GM12878 (cell line): ENCODE measurements around the gene PIP4K2A. TPM values are rescaled to one million over a fixed set of nuclear protein-coding genes. Genes with fewer than 3 reads are reported as not detected.

ENCODE experiments used
- BACH1 ChIP-seq: fragments of 450-650 bp; IDR thresholded peaks from 2 replicates; pipeline ENCODE4 v1.6.1; 2017; ENCODE audit warnings: mild to moderate bottlenecking, borderline replicate concordance
- BRCA1 ChIP-seq: IDR thresholded peaks from 2 replicates; pipeline ENCODE4 v1.6.1; 2011; ENCODE audit warnings: low read depth, low read length, improper control_type of control experiment
- CBFB ChIP-seq: IDR thresholded peaks from 2 replicates; pipeline ENCODE4 v1.6.1; 2016; ENCODE audit warnings: antibody characterized with exemption, low read depth
- CBX3 ChIP-seq: fragments of 200-600 bp; sonication (generic); IDR thresholded peaks from 2 replicates; pipeline ENCODE4 v1.6.1; 2016; ENCODE audit warnings: low read depth, borderline replicate concordance
- CBX5 ChIP-seq: sonication (generic); IDR thresholded peaks from 2 replicates; pipeline ENCODE4 v1.6.1; 2016; ENCODE audit warnings: low read depth, moderate library complexity, mild to moderate bottlenecking, inconsistent platforms
- CHD1 ChIP-seq: IDR thresholded peaks from 2 replicates; pipeline ENCODE4 v1.6.1; 2012; ENCODE audit warnings: low read depth, low read length, improper control_type of control experiment
- CREB1 ChIP-seq: IDR thresholded peaks from 2 replicates; pipeline ENCODE4 v1.6.1; 2012; ENCODE audit warnings: low read depth, mild to moderate bottlenecking, inconsistent platforms
- CREM ChIP-seq: IDR thresholded peaks from 2 replicates; pipeline ENCODE4 v1.6.1; 2014; ENCODE audit warnings: antibody characterized with exemption, low read depth
- DPF2 ChIP-seq: fragments of 450-650 bp; IDR thresholded peaks from 2 replicates; pipeline ENCODE4 v1.6.1; 2017; ENCODE audit warnings: mild to moderate bottlenecking
- ETV6 ChIP-seq, 2 experiments: fragments of 450-650 bp in 1 of 2; IDR thresholded peaks in 1 of 2; conservative IDR thresholded peaks in 1 of 2; 2 replicates each; pipeline ENCODE4 v1.6.1; 2014; ENCODE audit warnings: antibody characterized with exemption in 1 of 2, borderline replicate concordance in 1 of 2, low read depth in 1 of 2, mild to moderate bottlenecking in 1 of 2, moderate library complexity in 1 of 2
- FOXK2 ChIP-seq: fragments of 450-650 bp; IDR thresholded peaks from 2 replicates; pipeline ENCODE4 v1.6.1; 2017; ENCODE audit warnings: mild to moderate bottlenecking, moderate library complexity
- GATAD2B ChIP-seq: fragments of 450-650 bp; conservative IDR thresholded peaks from 2 replicates; pipeline ENCODE4 v1.6.1; 2017; ENCODE audit warnings: low read depth, mild to moderate bottlenecking, moderate library complexity
- HDAC6 ChIP-seq: fragments of 200-600 bp; sonication (generic); IDR thresholded peaks from one replicate; pipeline ENCODE4 v1.8.0; 2017; ENCODE audit warnings: antibody characterized with exemption; ENCODE audit not compliant: unreplicated experiment
- IRF4 ChIP-seq: IDR thresholded peaks from 2 replicates; pipeline ENCODE4 v1.6.1; 2011; ENCODE audit warnings: low read depth, low read length
- IRF5 ChIP-seq: fragments of 450-650 bp; IDR thresholded peaks from 2 replicates; pipeline ENCODE4 v1.6.1; 2017; ENCODE audit warnings: borderline replicate concordance
- KDM1A ChIP-seq: fragments of 200-600 bp; sonication (generic); IDR thresholded peaks from 2 replicates; pipeline ENCODE4 v1.6.1; 2016; ENCODE audit warnings: borderline replicate concordance
- NFIC ChIP-seq: IDR thresholded peaks from 2 replicates; pipeline ENCODE4 v1.6.1; 2012; ENCODE audit warnings: low read depth, mild to moderate bottlenecking, inconsistent platforms, low read length, moderate library complexity
- NFXL1 ChIP-seq: fragments of 450-650 bp; IDR thresholded peaks from 2 replicates; pipeline ENCODE4 v1.6.1; 2017; ENCODE audit warnings: antibody characterized with exemption, mild to moderate bottlenecking, borderline replicate concordance
- NR2F1 ChIP-seq: fragments of 450-650 bp; conservative IDR thresholded peaks from 2 replicates; pipeline ENCODE4 v1.6.1; 2017; ENCODE audit warnings: mild to moderate bottlenecking
- POLR2AphosphoS2 ChIP-seq: IDR thresholded peaks from 2 replicates; pipeline ENCODE4 v1.6.1; 2011; ENCODE audit warnings: low read depth, mild to moderate bottlenecking, low read length, improper control_type of control experiment, moderate library complexity
- RUNX3 ChIP-seq: IDR thresholded peaks from 2 replicates; pipeline ENCODE4 v1.6.1; 2012; ENCODE audit warnings: low read length, inconsistent platforms
- SIX5 ChIP-seq: IDR thresholded peaks from 2 replicates; pipeline ENCODE4 v1.6.1; 2011; ENCODE audit warnings: mild to moderate bottlenecking, low read depth, low read length, moderate library complexity; ENCODE audit not compliant: severe bottlenecking
- STAT1 ChIP-seq: fragments of 450-650 bp; conservative IDR thresholded peaks from 2 replicates; pipeline ENCODE4 v1.6.1; 2014; ENCODE audit warnings: antibody characterized with exemption, mild to moderate bottlenecking
- TBL1XR1 ChIP-seq: IDR thresholded peaks from 2 replicates; pipeline ENCODE4 v1.6.1; 2012; ENCODE audit warnings: low read depth, low read length, improper control_type of control experiment
- ZNF384 ChIP-seq: IDR thresholded peaks from 2 replicates; pipeline ENCODE4 v1.6.1; 2012; ENCODE audit warnings: low read depth, mild to moderate bottlenecking, low read length, improper control_type of control experiment, borderline replicate concordance
- polyA plus RNA-seq, 11 experiments: library from polyadenylated mRNA; depleted of rRNA in 4 of 11; unstranded in 6 of 11; stranded (reverse) in 5 of 11; fragments of >200 nt; fragmentation: Nextera tagmentation in 4 of 11; fragmentation: Illumina TruSeq in 1 of 11; extraction: Ambion mirVana in 4 of 11; extraction: Trizol in 1 of 11; gene quantifications; 1 replicate in 1 of 11; 2 replicates in 10 of 11; pipeline versions ENCODE4 v1.2.1 to v1.2.3, GENCODE V29; 2011 to 2016; ENCODE audit warnings: inconsistent platforms in 2 of 11, missing spikeins in 2 of 11, low read depth in 1 of 11
- total RNA-seq, 4 experiments: library from RNA; depleted of rRNA in 3 of 4; stranded (reverse); fragments of >200 nt in 3 of 4; fragmentation: Illumina TruSeq in 1 of 4; extraction: Trizol in 1 of 4; gene quantifications; 2 replicates each; pipeline versions ENCODE4 v1.2.1 to v1.2.3, GENCODE V29; 2013 to 2021
- TF ChIP-seq, protein P1 (sequence below): IDR thresholded peaks from 2 replicates; pipeline ENCODE4 v1.6.1; 2012; ENCODE audit warnings: low read length, inconsistent platforms
- TF ChIP-seq, protein P2 (sequence below): fragments of 150-350 bp; IDR thresholded peaks from 2 replicates; pipeline ENCODE4 v1.6.1; 2014; ENCODE audit warnings: mild to moderate bottlenecking, low read depth, low read length
- TF ChIP-seq, protein P3 (sequence below): fragments of 450-650 bp; conservative IDR thresholded peaks from 2 replicates; pipeline ENCODE4 v1.6.1; 2017; ENCODE audit warnings: mild to moderate bottlenecking, moderate library complexity

The PIP4K2A gene
- total and polyA plus RNA-seq, 10 of the 15 experiments (the other 5 are each of a cell fraction or from before 2014, with no cell fraction given): 54.3 to 139 (median 84.4) TPM

GRCh38 chr10:22700489-22700888 lies 13.9 kb downstream of the PIP4K2A start (continued):
- no peak for TF ChIP-seq NFIC
- no peak for TF ChIP-seq BACH1
- peak; percentile 56; the same call in 1 of the 2 replicates for TF ChIP-seq TBL1XR1
- TF ChIP-seq CREB1: 0 out of 2 replicates have a peak, but pooled peaks have one; percentile 26
- no peak for TF ChIP-seq FOXK2
- TF ChIP-seq POLR2AphosphoS2: no peak
- TF ChIP-seq, protein P1, sequence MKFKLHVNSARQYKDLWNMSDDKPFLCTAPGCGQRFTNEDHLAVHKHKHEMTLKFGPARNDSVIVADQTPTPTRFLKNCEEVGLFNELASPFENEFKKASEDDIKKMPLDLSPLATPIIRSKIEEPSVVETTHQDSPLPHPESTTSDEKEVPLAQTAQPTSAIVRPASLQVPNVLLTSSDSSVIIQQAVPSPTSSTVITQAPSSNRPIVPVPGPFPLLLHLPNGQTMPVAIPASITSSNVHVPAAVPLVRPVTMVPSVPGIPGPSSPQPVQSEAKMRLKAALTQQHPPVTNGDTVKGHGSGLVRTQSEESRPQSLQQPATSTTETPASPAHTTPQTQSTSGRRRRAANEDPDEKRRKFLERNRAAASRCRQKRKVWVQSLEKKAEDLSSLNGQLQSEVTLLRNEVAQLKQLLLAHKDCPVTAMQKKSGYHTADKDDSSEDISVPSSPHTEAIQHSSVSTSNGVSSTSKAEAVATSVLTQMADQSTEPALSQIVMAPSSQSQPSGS: 0 out of 2 replicates have a peak, but pooled peaks have one; percentile 44
- TF ChIP-seq SIX5: no peak
- no peak for TF ChIP-seq STAT1
- 0 out of 2 replicates have a peak, but pooled peaks have one; percentile 11 for TF ChIP-seq IRF4
- TF ChIP-seq, protein P2, sequence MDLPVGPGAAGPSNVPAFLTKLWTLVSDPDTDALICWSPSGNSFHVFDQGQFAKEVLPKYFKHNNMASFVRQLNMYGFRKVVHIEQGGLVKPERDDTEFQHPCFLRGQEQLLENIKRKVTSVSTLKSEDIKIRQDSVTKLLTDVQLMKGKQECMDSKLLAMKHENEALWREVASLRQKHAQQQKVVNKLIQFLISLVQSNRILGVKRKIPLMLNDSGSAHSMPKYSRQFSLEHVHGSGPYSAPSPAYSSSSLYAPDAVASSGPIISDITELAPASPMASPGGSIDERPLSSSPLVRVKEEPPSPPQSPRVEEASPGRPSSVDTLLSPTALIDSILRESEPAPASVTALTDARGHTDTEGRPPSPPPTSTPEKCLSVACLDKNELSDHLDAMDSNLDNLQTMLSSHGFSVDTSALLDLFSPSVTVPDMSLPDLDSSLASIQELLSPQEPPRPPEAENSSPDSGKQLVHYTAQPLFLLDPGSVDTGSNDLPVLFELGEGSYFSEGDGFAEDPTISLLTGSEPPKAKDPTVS: no peak
- 0 out of 2 replicates have a peak, but pooled peaks have one; percentile 70 for TF ChIP-seq DPF2
- TF ChIP-seq NFXL1: no peak
- TF ChIP-seq NR2F1: peak; percentile 98
- no peak for TF ChIP-seq IRF5
- no peak for TF ChIP-seq CHD1
- no peak for TF ChIP-seq ETV6 (conservative IDR thresholded peaks at IDR 0.05 in 1 of 2, IDR thresholded peaks at IDR 0.05 in 1 of 2; ENCODE audit: borderline replicate concordance in 1 of 2, low read depth in 1 of 2)
- TF ChIP-seq CREM: peak; percentile 67
- TF ChIP-seq HDAC6: no peak
- TF ChIP-seq, protein P3, sequence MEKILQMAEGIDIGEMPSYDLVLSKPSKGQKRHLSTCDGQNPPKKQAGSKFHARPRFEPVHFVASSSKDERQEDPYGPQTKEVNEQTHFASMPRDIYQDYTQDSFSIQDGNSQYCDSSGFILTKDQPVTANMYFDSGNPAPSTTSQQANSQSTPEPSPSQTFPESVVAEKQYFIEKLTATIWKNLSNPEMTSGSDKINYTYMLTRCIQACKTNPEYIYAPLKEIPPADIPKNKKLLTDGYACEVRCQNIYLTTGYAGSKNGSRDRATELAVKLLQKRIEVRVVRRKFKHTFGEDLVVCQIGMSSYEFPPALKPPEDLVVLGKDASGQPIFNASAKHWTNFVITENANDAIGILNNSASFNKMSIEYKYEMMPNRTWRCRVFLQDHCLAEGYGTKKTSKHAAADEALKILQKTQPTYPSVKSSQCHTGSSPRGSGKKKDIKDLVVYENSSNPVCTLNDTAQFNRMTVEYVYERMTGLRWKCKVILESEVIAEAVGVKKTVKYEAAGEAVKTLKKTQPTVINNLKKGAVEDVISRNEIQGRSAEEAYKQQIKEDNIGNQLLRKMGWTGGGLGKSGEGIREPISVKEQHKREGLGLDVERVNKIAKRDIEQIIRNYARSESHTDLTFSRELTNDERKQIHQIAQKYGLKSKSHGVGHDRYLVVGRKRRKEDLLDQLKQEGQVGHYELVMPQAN: no peak
- TF ChIP-seq BRCA1: no peak
- no peak for TF ChIP-seq CBX3
- no peak for TF ChIP-seq GATAD2B
- no peak for TF ChIP-seq KDM1A
- TF ChIP-seq RUNX3: 0 out of 2 replicates have a peak, but pooled peaks have one; percentile 4
- TF ChIP-seq CBFB: no peak
- no peak for TF ChIP-seq CBX5
- TF ChIP-seq ZNF384: no peak
